WERI-Rb-1 (cell line): Measurements from ENCODE around the gene PHF12.
"Not testable (repeated sequence)": the region's sequence is repeated elsewhere in the genome, so short reads cannot be mapped to it uniquely, and the experiment has no call there.

Experiments used
- DNase-seq: peaks from one replicate; pipeline ENCODE4 v3.0.0-alpha.2; 2020
- H3K27ac ChIP-seq: fragments of 250-450 bp; sonication (Bioruptor Pico); 2 replicates; pipeline ENCODE4 v1.5.1; 2020; ENCODE audit warnings: mild to moderate bottlenecking, moderate library complexity
- H3K27me3 ChIP-seq: fragments of 250-450 bp; sonication (Bioruptor Pico); 2 replicates; pipeline ENCODE4 v1.5.1; 2021; ENCODE audit warnings: mild to moderate bottlenecking, low read depth, moderate library complexity; ENCODE audit not compliant: insufficient read depth, severe bottlenecking
- H3K36me3 ChIP-seq: fragments of 250-450 bp; sonication (Bioruptor Pico); 2 replicates; pipeline ENCODE4 v1.5.1; 2020; ENCODE audit warnings: mild to moderate bottlenecking, moderate library complexity
- H3K4me3 ChIP-seq: 2 replicates; pipeline ENCODE4 v1.5.1; 2011; ENCODE audit warnings: low read depth, mild to moderate bottlenecking, control low read depth, low read length
- H3K9me3 ChIP-seq: fragments of 250-450 bp; sonication (Bioruptor Pico); 2 replicates; pipeline ENCODE4 v1.5.1; 2021; ENCODE audit warnings: mild to moderate bottlenecking, moderate library complexity; ENCODE audit not compliant: severe bottlenecking
- TF ChIP-seq, protein P1 (sequence below): IDR thresholded peaks from 2 replicates; pipeline ENCODE4 v1.5.1; 2011; ENCODE audit warnings: low read depth, mild to moderate bottlenecking, control low read depth, inconsistent platforms, low read length

PHF12 gene

DNA sequence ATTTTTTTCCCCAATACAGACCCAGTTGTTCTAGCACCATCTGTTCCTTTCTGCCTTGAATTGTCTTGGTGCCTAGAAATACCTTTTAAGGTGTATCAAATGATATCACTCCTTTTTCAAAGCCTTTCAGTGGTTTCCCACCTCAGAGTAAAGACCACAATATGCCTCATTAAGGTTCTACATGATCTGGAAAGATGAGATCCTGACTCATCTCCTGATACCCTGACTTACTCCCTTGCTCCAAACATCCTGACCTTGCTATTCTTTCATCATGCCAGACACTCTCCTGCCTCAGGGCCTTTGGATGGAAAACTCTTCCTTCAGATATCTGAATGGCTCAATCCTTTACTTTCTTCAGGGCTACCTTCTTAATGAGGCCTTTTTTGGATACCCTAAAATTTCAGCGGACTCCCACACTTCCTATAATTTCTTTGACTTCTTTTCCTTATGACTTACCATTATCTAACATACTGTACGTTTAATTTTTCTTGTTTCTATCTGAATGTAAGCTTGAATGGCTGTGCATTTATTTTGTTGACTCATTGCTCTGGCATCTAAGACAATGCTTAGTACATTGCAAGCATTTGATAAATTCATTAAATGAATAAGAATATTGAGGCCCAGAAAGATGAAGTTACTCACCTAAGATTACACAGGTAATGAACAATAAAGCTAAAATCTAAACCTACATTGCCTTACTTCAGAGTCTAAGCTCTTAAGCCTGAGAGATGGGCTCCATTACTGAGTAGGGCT is 73.0 kb downstream of the PHF12 start:
- no peak overlapping the region for H3K27ac ChIP-seq
- TF ChIP-seq, protein P1, sequence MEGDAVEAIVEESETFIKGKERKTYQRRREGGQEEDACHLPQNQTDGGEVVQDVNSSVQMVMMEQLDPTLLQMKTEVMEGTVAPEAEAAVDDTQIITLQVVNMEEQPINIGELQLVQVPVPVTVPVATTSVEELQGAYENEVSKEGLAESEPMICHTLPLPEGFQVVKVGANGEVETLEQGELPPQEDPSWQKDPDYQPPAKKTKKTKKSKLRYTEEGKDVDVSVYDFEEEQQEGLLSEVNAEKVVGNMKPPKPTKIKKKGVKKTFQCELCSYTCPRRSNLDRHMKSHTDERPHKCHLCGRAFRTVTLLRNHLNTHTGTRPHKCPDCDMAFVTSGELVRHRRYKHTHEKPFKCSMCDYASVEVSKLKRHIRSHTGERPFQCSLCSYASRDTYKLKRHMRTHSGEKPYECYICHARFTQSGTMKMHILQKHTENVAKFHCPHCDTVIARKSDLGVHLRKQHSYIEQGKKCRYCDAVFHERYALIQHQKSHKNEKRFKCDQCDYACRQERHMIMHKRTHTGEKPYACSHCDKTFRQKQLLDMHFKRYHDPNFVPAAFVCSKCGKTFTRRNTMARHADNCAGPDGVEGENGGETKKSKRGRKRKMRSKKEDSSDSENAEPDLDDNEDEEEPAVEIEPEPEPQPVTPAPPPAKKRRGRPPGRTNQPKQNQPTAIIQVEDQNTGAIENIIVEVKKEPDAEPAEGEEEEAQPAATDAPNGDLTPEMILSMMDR, result no peak
- no peaks in the 10 kb centered on the region for H3K9me3 ChIP-seq
- H3K4me3 ChIP-seq, result no peak overlapping the region
- DNase-seq, result no peak
- no peaks in the 10 kb centered on the region for H3K27me3 ChIP-seq
- peaks cover 46% of the 10 kb centered on the region for H3K36me3 ChIP-seq

DNA sequence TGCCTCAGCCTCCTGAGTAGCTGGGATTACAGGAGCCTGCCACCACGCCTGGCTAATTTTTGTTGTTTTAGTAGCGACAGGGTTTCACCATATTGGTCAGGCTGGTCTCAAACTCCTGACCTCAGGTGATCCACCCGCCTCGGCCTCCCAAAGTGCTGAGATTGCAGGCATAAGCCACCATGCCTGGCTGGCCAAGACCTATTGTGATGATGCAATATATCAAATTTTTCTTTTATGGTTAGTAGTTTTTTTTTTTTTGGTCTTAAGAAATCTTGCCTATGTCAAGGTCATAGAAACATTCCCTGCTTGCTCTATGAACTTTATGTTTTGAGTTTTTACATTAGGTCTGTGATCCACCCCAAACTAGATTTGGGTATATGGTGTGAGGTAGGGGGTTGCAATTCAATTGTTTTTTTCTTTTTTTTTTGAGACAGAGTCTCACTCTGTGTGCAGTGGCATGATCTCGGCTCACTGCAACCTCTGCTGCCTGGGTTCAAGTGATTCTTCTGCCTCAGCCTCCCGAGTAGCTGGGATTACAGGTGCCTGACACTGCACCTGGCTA is 74.1 kb downstream of the PHF12 start:
- not testable (repeated sequence) for H3K4me3 ChIP-seq, H3K27me3 ChIP-seq, DNase-seq, H3K9me3 ChIP-seq, H3K27ac ChIP-seq
- H3K36me3 ChIP-seq, result peaks cover 38% of the 10 kb centered on the region

DNA sequence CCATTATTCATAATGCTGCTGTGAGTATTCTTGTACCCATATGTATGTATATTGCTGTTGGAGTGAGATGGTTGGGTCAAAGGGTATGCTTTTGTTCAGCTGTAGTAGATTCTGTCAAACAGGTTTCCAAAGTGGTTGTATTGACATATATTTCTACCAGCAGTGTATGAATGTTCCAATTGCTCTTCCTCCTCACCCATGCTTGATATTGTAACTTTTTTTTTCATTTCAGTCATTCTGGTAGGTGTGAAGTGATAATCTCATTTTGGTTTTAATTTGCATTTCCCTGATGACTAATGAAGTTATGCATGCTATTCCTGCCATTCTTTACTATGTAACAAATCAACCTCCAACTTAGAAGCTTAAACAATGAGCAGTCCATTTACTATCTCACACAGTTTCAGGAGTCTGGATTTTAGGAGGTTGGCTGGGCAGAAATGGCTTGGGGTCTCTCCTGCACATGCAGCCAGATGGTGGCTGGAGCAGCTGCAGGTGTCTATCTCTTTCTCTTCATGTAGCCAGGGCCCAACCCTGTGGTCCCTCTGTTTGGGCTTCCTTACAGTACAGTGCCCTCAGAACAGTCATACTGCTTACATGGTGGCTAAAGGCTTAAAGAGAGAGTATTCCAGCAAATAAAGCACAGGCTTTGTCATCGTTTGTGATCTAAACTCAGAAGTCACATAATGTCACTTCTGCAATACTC is 75.3 kb downstream of the PHF12 start:
- TF ChIP-seq, protein P1, result no peak
- H3K27me3 ChIP-seq, result no peaks in the 10 kb centered on the region
- no peak overlapping the region for H3K4me3 ChIP-seq
- no peak overlapping the region for H3K27ac ChIP-seq
- H3K36me3 ChIP-seq, result peaks cover 26% of the 10 kb centered on the region
- no peaks in the 10 kb centered on the region for H3K9me3 ChIP-seq
- DNase-seq, result no peak

DNA sequence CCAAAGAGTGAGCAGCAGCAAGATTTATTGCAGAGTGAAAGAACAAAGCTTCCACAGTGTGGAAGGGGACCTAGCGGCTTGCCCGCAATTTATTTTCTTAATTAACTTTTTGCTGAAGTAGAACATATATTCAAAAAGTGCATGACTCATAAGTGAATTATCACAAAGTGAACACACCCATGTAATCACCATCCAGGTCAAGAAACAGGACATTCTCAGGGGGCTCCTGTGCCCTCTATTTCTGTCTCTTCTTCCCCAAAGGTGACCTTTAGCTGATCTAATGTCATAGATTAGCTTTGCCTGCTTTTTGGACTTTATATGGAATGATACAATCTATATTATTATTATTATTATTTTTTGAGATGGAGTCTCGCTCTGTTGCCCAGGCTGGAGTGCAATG is 76.6 kb downstream of the PHF12 start:
- peaks cover 13% of the 10 kb centered on the region for H3K36me3 ChIP-seq
- no peaks in the 10 kb centered on the region for H3K27me3 ChIP-seq
- TF ChIP-seq, protein P1, result no peak
- no peak for DNase-seq
- H3K4me3 ChIP-seq, result no peak overlapping the region
- H3K27ac ChIP-seq, result no peak overlapping the region
- H3K9me3 ChIP-seq, result no peaks in the 10 kb centered on the region

DNA sequence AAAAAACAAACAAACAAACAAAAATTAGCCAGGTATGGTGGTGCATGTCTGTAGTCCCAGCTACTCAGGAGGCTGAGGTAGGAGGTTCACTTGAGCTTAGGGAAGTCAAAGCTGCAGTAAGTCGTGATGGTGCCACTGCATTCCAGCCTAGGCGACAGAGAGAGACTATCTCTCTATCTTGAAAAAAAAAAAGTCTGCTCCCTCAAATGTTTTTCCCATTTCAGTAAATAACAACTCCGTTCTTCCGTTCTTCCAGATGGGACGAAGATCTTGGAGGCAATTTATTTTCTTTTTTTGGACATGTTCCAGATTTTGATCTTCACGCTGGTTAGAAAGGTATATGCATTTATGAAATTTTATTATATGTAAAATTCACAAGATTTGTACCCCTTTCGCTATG is 77.5 kb downstream of the PHF12 start:
- no peaks in the 10 kb centered on the region for H3K9me3 ChIP-seq
- H3K4me3 ChIP-seq, result no peak overlapping the region
- H3K36me3 ChIP-seq, result peaks cover 7% of the 10 kb centered on the region
- DNase-seq, result no peak
- no peaks in the 10 kb centered on the region for H3K27me3 ChIP-seq
- TF ChIP-seq, protein P1, result no peak
- no peak overlapping the region for H3K27ac ChIP-seq

DNA sequence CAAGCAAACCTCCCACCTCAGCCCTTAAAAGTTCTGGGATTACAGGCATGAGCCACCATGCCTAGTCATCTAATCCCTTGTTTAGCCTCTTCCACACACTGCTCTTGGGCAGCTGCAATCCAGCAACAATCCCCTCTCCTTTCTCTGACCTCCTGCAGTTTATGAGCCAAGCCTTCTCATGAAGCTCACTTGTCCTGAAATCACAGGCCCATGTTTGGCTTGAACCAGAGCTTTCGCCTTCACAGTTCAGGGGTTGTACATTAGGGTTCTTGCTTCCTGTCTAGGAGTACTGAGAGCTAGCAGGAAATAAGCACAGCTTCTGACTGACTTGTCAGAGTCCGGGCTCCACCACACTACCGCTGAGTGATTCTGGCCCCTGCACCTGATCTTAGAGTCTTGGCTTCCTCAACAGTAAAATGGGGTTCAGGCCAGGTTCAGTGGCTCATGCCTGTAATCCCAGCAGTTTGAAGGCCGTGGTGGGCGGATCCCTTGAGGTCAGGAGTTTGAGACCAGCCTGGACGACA is 80.2 kb downstream of the PHF12 start:
- Histone ChIP-seq H3K36me3 (no peaks in the 10 kb centered on the region), H3K27ac (peak overlapping the region; percentile 67), H3K27me3 (no peaks in the 10 kb centered on the region), H3K4me3 (no peak overlapping the region), H3K9me3 (no peaks in the 10 kb centered on the region)
- TF ChIP-seq, protein P1, result no peak
- DNase-seq, result peak; percentile 69
